MM.1S (cell line): Measurements from ENCODE around the gene FARP1.

Experiments
- CTCF ChIP-seq: fragments of 300-600 bp; sonication (generic); IDR thresholded peaks from 2 replicates; pipeline ENCODE4 v1.5.1; 2016; ENCODE audit warnings: antibody characterized with exemption, low read length, mixed read lengths
- EZH2phosphoT487 ChIP-seq: fragments of 300-600 bp; sonication (generic); IDR thresholded peaks from 2 replicates; pipeline ENCODE4 v1.6.1; 2018; ENCODE audit warnings: antibody characterized with exemption, low read length

- TF ChIP-seq CTCF (no peak), EZH2phosphoT487 (no peak)
Observed at GRCh38 chr13:98415326-98416070, 272.6 kb downstream of the FARP1 start.
